ENCODE results near the gene GAS2. TPM values are rescaled to one million over a fixed set of nuclear protein-coding genes. Genes with fewer than 3 reads are reported as not detected.

Gene GAS2
- total and polyA plus RNA-seq, 3 donors from 2014 or later = 5.5 to 25.2 (median 9.0) TPM

DNA sequence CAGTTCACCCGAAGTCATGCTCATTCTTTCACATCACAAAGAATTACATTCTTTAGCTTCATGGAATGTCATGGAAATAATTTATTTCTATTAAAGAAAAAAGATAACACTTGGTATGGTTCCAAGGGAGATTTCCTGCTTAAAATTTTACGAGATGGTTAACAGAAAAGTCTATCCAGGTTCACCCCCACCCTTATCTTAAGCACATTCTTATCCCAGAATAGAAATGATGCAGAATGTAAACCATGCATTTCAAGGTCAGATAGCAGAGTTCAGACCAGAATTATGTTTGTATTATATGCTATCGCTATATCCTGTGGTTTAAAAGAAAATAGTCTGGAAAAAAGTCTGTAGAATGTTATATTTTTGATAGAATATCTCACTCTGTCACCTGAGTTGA is 58.7 kb downstream of the GAS2 start:
- TF ChIP-seq POLR2A (IDR thresholded peaks at IDR 0.05) = no peak
- TF ChIP-seq, protein P1, sequence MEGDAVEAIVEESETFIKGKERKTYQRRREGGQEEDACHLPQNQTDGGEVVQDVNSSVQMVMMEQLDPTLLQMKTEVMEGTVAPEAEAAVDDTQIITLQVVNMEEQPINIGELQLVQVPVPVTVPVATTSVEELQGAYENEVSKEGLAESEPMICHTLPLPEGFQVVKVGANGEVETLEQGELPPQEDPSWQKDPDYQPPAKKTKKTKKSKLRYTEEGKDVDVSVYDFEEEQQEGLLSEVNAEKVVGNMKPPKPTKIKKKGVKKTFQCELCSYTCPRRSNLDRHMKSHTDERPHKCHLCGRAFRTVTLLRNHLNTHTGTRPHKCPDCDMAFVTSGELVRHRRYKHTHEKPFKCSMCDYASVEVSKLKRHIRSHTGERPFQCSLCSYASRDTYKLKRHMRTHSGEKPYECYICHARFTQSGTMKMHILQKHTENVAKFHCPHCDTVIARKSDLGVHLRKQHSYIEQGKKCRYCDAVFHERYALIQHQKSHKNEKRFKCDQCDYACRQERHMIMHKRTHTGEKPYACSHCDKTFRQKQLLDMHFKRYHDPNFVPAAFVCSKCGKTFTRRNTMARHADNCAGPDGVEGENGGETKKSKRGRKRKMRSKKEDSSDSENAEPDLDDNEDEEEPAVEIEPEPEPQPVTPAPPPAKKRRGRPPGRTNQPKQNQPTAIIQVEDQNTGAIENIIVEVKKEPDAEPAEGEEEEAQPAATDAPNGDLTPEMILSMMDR (IDR thresholded peaks at IDR 0.05) = no peak
- no peaks in the 10 kb centered on the region for H3K4me1 ChIP-seq
- intact Hi-C loops (cut with DNase I; ENCODE audit: low total_unique reads) = no loop called here
- no peaks in the 10 kb centered on the region for H3K36me3 ChIP-seq (ENCODE audit: low read depth, missing control alignments)
- DNase-seq = no peak
- H3K9me3 ChIP-seq = no peaks in the 10 kb centered on the region
- H3K4me3 ChIP-seq = no peak overlapping the region
- WGBS, 2 donors = 34% methylated on average over 3 of the region's 3 CpGs
- no peak overlapping the region for H3K27ac ChIP-seq
- H3K27me3 ChIP-seq = no peaks in the 10 kb centered on the region

GRCh38 chr11:22728600-22729389 is 62.4 kb downstream of the GAS2 start:
- no peak overlapping the region for H3K27ac ChIP-seq
- no peak overlapping the region for H3K4me3 ChIP-seq
- no peak for TF ChIP-seq POLR2A (IDR thresholded peaks at IDR 0.05)
- TF ChIP-seq, protein P1 (IDR thresholded peaks at IDR 0.05) = no peak
- H3K27me3 ChIP-seq = no peaks in the 10 kb centered on the region
- H3K4me1 ChIP-seq = no peaks in the 10 kb centered on the region
- intact Hi-C loops (cut with DNase I; ENCODE audit: low total_unique reads) = no loop called here
- no peak for DNase-seq
- WGBS, 2 donors = 50 to 57% methylated on average over 3 of the region's 3 CpGs
- H3K36me3 ChIP-seq (ENCODE audit: low read depth, missing control alignments) = no peaks in the 10 kb centered on the region
- H3K9me3 ChIP-seq = no peaks in the 10 kb centered on the region

DNA sequence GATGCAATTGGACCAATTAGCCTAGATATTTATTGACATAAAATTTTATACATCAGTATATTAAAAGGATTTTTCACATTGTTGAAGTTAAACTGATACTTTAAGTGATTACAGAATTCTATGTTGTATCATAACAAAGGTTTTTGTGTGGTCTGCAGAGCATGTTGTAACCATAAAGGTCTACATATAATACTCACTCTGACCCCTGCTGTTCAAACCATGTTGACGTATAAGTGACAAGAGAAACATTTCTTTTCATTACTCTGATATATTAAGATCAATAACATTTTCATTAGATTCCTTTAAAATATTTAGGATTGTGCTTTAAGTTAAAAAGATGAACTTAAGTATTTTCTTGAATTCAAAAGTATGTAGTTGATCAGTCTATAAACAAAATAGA is 63.9 kb downstream of the GAS2 start:
- no peaks in the 10 kb centered on the region for H3K9me3 ChIP-seq
- H3K4me3 ChIP-seq = no peak overlapping the region
- no peaks in the 10 kb centered on the region for H3K36me3 ChIP-seq (ENCODE audit: low read depth, missing control alignments)
- no peak overlapping the region for H3K27ac ChIP-seq
- DNase-seq = no peak
- intact Hi-C loops (cut with DNase I; ENCODE audit: low total_unique reads) = no loop called here
- H3K27me3 ChIP-seq = no peaks in the 10 kb centered on the region
- no peak for TF ChIP-seq POLR2A (IDR thresholded peaks at IDR 0.05)
- TF ChIP-seq, protein P1 (IDR thresholded peaks at IDR 0.05) = no peak
- no peaks in the 10 kb centered on the region for H3K4me1 ChIP-seq
- WGBS, 2 donors = 50 to 60% methylated on average over 1 of the region's 1 CpG

DNA sequence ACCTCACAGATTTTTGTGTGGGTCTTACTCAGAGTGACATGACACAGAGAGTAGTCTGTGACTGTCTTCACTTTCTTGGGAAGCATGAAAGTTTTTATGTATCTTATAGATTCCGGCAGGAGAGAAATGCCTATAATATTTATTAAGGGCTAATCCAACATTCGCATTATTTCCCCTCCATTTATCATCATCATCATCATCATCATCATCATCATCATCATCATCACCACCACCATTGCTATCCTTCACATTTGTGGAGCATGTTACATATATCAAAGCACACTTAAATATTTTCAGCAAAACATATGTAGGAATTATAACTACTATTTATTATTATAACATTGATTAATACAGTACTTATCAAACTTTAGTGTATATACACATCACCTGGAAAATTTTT is 66.2 kb downstream of the GAS2 start:
- Histone ChIP-seq H3K27ac (no peak overlapping the region), H3K4me3 (no peak overlapping the region), H3K27me3 (no peaks in the 10 kb centered on the region), H3K36me3 (ENCODE audit: low read depth, missing control alignments) (no peaks in the 10 kb centered on the region), H3K9me3 (no peaks in the 10 kb centered on the region), H3K4me1 (no peaks in the 10 kb centered on the region)
- WGBS, 2 donors = 39 to 44% methylated on average over 2 of the region's 2 CpGs
- TF ChIP-seq, protein P1 (IDR thresholded peaks at IDR 0.05) = no peak
- TF ChIP-seq POLR2A (IDR thresholded peaks at IDR 0.05) = no peak
- no peak for DNase-seq
- intact Hi-C loops (cut with DNase I; ENCODE audit: low total_unique reads) = no loop called here

Data from testis (tissue), 3 donors.